Common myeloid progenitor, CD34-positive (primary cell): ENCODE data around the gene CDC5L.

ENCODE experiments used
- CTCF ChIA-PET: fragments of 350-600 bp; sonication (Branson Sonifier 250); formaldehyde crosslinking; loops from one replicate; lab custom pipeline; 2021; ENCODE audit warnings: antibody characterized with exemption; lab: Charles Lee
- POLR2A ChIA-PET: fragments of 350-600 bp; sonication (Branson Sonifier 250); formaldehyde crosslinking; loops from one replicate; lab custom pipeline; 2021; ENCODE audit warnings: antibody characterized with exemption; lab: Charles Lee
- DNase-seq, 3 donors: peaks; one replicate each; pipeline versions ENCODE4 v3.0.0 to v3.0.0-alpha.2; 2013
- H3K27ac ChIP-seq, 2 experiments: 1 replicate in 1 of 2; 2 replicates in 1 of 2; pipeline ENCODE4 v1.7.0; 2013; ENCODE audit warnings: inconsistent platforms in 2 of 2, low read length in 2 of 2, mild to moderate bottlenecking in 2 of 2, low read depth in 1 of 2, moderate library complexity in 1 of 2; ENCODE audit not compliant: severe bottlenecking in 2 of 2, insufficient read depth in 1 of 2, poor library complexity in 1 of 2
- H3K27me3 ChIP-seq, 5 experiments: replicated peaks in 2 of 5; 1 replicate in 3 of 5; 2 replicates in 2 of 5; pipeline versions ENCODE4 v1.6.1 to v1.7.0; 2013; ENCODE audit warnings: low read length in 4 of 5, mild to moderate bottlenecking in 2 of 5, moderate library complexity in 2 of 5, inconsistent platforms in 1 of 5; ENCODE audit not compliant: insufficient read depth in 5 of 5, control insufficient read depth in 4 of 5
- H3K36me3 ChIP-seq, 4 experiments: 1 replicate in 2 of 4; 2 replicates in 2 of 4; pipeline versions ENCODE4 v1.6.1 to v1.7.0; 2013; ENCODE audit warnings: low read length in 3 of 4, control low read depth in 1 of 4, mild to moderate bottlenecking in 1 of 4; ENCODE audit not compliant: control insufficient read depth in 4 of 4, insufficient read depth in 4 of 4
- H3K4me1 ChIP-seq, 4 experiments: 1 replicate in 3 of 4; 2 replicates in 1 of 4; pipeline versions ENCODE4 v1.6.1 to v1.7.1; 2013; ENCODE audit warnings: low read length in 3 of 4, mild to moderate bottlenecking in 3 of 4, control low read depth in 1 of 4, inconsistent platforms in 1 of 4, moderate library complexity in 1 of 4; ENCODE audit not compliant: control insufficient read depth in 4 of 4, insufficient read depth in 4 of 4; ENCODE audit errors: control extremely low read depth in 1 of 4
- H3K4me3 ChIP-seq, 7 experiments: 1 replicate in 4 of 7; 2 replicates in 3 of 7; pipeline versions ENCODE4 v1.5.1 to v1.7.0; 2013; ENCODE audit warnings: mild to moderate bottlenecking in 7 of 7, low read length in 6 of 7, moderate library complexity in 6 of 7, inconsistent platforms in 2 of 7, low read depth in 2 of 7, control low read depth in 1 of 7; ENCODE audit not compliant: insufficient read depth in 4 of 7, control insufficient read depth in 1 of 7; ENCODE audit errors: extremely low read depth in 1 of 7
- H3K9me3 ChIP-seq, 5 experiments: 1 replicate in 4 of 5; 2 replicates in 1 of 5; pipeline versions ENCODE4 v1.6.1 to v1.7.1; 2013; ENCODE audit warnings: low read length in 4 of 5, mild to moderate bottlenecking in 2 of 5, inconsistent platforms in 1 of 5, low read depth in 1 of 5, moderate library complexity in 1 of 5; ENCODE audit not compliant: control insufficient read depth in 4 of 5, insufficient read depth in 2 of 5; ENCODE audit errors: control extremely low read depth in 1 of 5
- WGBS: methylation state at CpG from one replicate; pipeline ENCODE4 v1.1.5; 2013; ENCODE audit not compliant: insufficient coverage; 5-methylcytosine and 5-hydroxymethylcytosine counted together

Gene CDC5L

GRCh38 chr6:44451803-44452695 lies 64.5 kb downstream of the CDC5L start:
- ChIA-PET POLR2A (no interaction called here), CTCF (interaction anchor here (12.0 kb wide), 1 partner anchor 21 kb away, joined by 164 read pairs; no protein-coding TSS in a partner anchor)
- no peaks in the 10 kb centered on the region for H3K9me3 ChIP-seq
- H3K4me1 ChIP-seq = peaks cover 0 to 1% (median 0%) of the 10 kb centered on the region in 4 experiments
- over 99% methylated on average over 11 of the region's 11 CpGs for WGBS
- H3K27ac ChIP-seq = no peak overlapping the region
- H3K27me3 ChIP-seq = no peaks in the 10 kb centered on the region
- peaks cover 6 to 30% (median 19%) of the 10 kb centered on the region in 4 experiments for H3K36me3 ChIP-seq
- no peak for DNase-seq
- H3K4me3 ChIP-seq = no peak overlapping the region

DNA sequence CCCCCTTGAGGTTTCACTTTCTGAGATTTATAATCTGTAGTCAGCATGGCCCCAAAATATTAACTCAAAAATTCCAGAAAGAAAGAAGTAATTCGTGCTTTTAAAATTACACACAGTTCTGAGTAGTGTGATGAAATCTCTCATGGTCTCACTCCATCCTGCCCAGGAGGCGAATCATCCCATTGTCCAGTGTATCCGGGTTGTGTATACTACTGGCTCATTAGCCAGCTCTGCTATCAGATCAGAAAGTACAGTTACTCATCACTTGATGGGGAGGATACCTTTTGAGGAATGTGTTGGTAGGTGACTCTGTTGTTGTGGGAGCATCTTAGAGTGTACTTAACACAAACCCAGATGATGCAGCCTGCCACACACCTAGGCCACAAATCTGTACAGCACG lies 65.2 kb downstream of the CDC5L start:
- peaks cover 6 to 24% (median 16%) of the 10 kb centered on the region in 4 experiments for H3K36me3 ChIP-seq
- no peaks in the 10 kb centered on the region for H3K9me3 ChIP-seq
- H3K27me3 ChIP-seq = no peaks in the 10 kb centered on the region
- peaks cover 0 to 1% (median 0%) of the 10 kb centered on the region in 4 experiments for H3K4me1 ChIP-seq
- POLR2A ChIA-PET = no interaction called here
- no peak overlapping the region for H3K4me3 ChIP-seq
- H3K27ac ChIP-seq = no peak overlapping the region
- 100% methylated on average over 2 of the region's 4 CpGs for WGBS
- DNase-seq = no peak
- CTCF ChIA-PET = interaction anchor here (12.0 to 15.4 kb wide), 2 partner anchors 20 to 21 kb away, joined by 135 to 164 read pairs; no protein-coding TSS in a partner anchor

DNA sequence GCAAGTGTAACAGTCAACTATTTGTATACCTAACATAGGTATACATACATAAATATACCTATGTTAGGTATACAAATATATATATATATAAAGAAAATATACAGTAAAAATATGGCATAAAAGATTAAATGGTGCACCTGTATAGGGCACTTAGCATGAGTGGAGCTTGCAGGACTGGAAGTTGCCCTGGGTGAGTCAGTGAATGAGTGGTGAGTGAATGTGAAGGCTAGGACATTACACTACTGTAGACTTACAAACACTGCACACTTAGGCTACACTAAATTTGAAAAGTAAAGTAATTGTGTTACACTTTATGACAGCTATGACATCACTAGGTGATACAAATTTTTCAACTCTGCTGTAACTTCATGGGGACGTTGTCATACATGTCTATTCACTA lies 65.6 kb downstream of the CDC5L start:
- POLR2A ChIA-PET = no interaction called here
- no CpG with 5 or more reads among the region's 1 CpG for WGBS
- no peak for DNase-seq
- CTCF ChIA-PET = interaction anchor here (12.0 to 15.4 kb wide), 2 partner anchors 20 to 22 kb away, joined by 135 to 164 read pairs; no protein-coding TSS in a partner anchor
- Histone ChIP-seq H3K27me3 (no peaks in the 10 kb centered on the region), H3K27ac (no peak overlapping the region), H3K36me3 (peaks cover 5 to 20% (median 12%) of the 10 kb centered on the region in 4 experiments), H3K4me1 (peaks cover 0 to 1% (median 0%) of the 10 kb centered on the region in 4 experiments), H3K9me3 (no peaks in the 10 kb centered on the region), H3K4me3 (no peak overlapping the region)

- Histone ChIP-seq H3K27me3 (no peaks in the 10 kb centered on the region), H3K9me3 (no peaks in the 10 kb centered on the region), H3K4me3 (no peak overlapping the region), H3K4me1 (peaks cover 0 to 1% (median 0%) of the 10 kb centered on the region in 4 experiments), H3K36me3 (peaks cover 2 to 17% (median 7%) of the 10 kb centered on the region in 4 experiments), H3K27ac (no peak overlapping the region)
- POLR2A ChIA-PET = no interaction called here
- CTCF ChIA-PET = interaction anchor here (2.7 to 15.4 kb wide), 3 partner anchors 9 to 23 kb away, joined by 12 to 164 read pairs (median 135); no protein-coding TSS in a partner anchor
- DNase-seq = no peak
- WGBS = no CpG with 5 or more reads among the region's 5 CpGs
Measured at GRCh38 chr6:44454198-44454597, 66.7 kb downstream of the CDC5L start.

- peak; percentile 49 to 65 (median 64) for DNase-seq
- ChIA-PET CTCF (interaction anchor here (1.0 to 15.4 kb wide), 7 partner anchors 9 to 152 kb away, joined by 3 to 164 read pairs (median 10); no protein-coding TSS in a partner anchor), POLR2A (no interaction called here)
- Histone ChIP-seq H3K4me3 (no peak overlapping the region), H3K27me3 (no peaks in the 10 kb centered on the region), H3K27ac (no peak overlapping the region), H3K9me3 (no peaks in the 10 kb centered on the region), H3K4me1 (peaks cover 0 to 1% (median 0%) of the 10 kb centered on the region in 4 experiments), H3K36me3 (peaks cover 2 to 17% (median 7%) of the 10 kb centered on the region in 4 experiments)
- 51% methylated on average over 11 of the region's 16 CpGs for WGBS
Measured at GRCh38 chr6:44456070-44456965, 68.8 kb downstream of the CDC5L start.

DNA sequence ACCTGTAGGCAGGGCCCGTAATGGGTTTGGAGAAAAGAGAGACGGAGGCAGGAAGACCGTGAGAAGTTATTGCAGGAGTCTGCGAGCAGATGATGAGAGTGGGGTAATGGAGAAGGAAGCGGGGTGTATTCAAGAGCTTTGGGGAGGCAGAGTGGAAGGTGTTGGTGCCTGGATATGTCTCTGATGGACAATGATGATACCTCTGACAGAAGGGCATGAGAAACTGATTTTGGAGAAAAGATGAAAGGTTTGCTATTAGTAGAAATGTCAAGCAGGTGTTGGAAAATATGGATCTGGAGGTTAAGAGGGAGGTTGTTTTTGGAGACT lies 69.4 kb downstream of the CDC5L start:
- Histone ChIP-seq H3K4me3 (no peak overlapping the region), H3K9me3 (no peaks in the 10 kb centered on the region), H3K27me3 (no peaks in the 10 kb centered on the region), H3K36me3 (peaks cover 2 to 12% (median 3%) of the 10 kb centered on the region in 4 experiments), H3K4me1 (peaks cover 0 to 1% (median 0%) of the 10 kb centered on the region in 4 experiments), H3K27ac (no peak overlapping the region)
- no peak for DNase-seq
- ChIA-PET POLR2A (no interaction called here), CTCF (interaction anchor here (1.2 to 15.4 kb wide), 6 partner anchors 10 to 151 kb away, joined by 3 to 164 read pairs (median 11); no protein-coding TSS in a partner anchor)
- 82% methylated on average over 5 of the region's 5 CpGs for WGBS
